WTC11 (cell line): ENCODE data around the gene ST6GAL1. TPM values are rescaled to one million over a fixed set of nuclear protein-coding genes. Genes with fewer than 3 reads are reported as not detected.

Experiments used
- ATAC-seq: fragments of 200-7000 bp; cut with Tn5 transposase; 2 replicates; pipeline ENCODE4 v1.10.0; 2021; ENCODE audit warnings: mild to moderate bottlenecking, moderate library complexity
- CTCF ChIA-PET: fragments of 300-600 bp; sonication (Branson Sonifier 250); formaldehyde crosslinking; loops from one replicate; lab custom pipeline; 2021; ENCODE audit warnings: antibody characterized with exemption; lab: Charles Lee
- POLR2A ChIA-PET: fragments of 350-600 bp; sonication (Branson Sonifier 250); formaldehyde crosslinking; loops from one replicate; lab custom pipeline; 2021; ENCODE audit warnings: antibody characterized with exemption; lab: Charles Lee
- DNase-seq: peaks from one replicate; pipeline ENCODE4 v3.0.0; 2021; ENCODE audit warnings: low spot score
- H3K27ac Mint-ChIP-seq: 2 replicates; pipeline ENCODE4 v1.8.0; 2021; ENCODE audit warnings: mixed read lengths
- H3K27me3 Mint-ChIP-seq: 2 replicates; pipeline ENCODE4 v1.8.0; 2021; ENCODE audit warnings: low read depth, mild to moderate bottlenecking, moderate library complexity, mixed read lengths
- H3K36me3 Mint-ChIP-seq: 2 replicates; pipeline ENCODE4 v1.8.0; 2021; ENCODE audit warnings: mixed read lengths
- H3K4me1 Mint-ChIP-seq: 2 replicates; pipeline ENCODE4 v1.8.0; 2022; ENCODE audit warnings: mixed read lengths
- H3K4me3 Mint-ChIP-seq: 2 replicates; pipeline ENCODE4 v1.8.0; 2021; ENCODE audit warnings: mild to moderate bottlenecking, moderate library complexity, mixed read lengths
- H3K9me3 Mint-ChIP-seq: 2 replicates; pipeline ENCODE4 v1.8.0; 2021; ENCODE audit warnings: mixed read lengths
- ARID4B ChIP-seq: sonication (generic); formaldehyde crosslinking; IDR thresholded peaks from 2 replicates; pipeline ENCODE4 v1.8.0; 2023; ENCODE audit warnings: missing genetic modification reagents, mild to moderate bottlenecking, borderline replicate concordance
- ATF1 ChIP-seq: sonication (generic); formaldehyde crosslinking; IDR thresholded peaks from 2 replicates; pipeline ENCODE4 v1.8.1; 2023; ENCODE audit warnings: mild to moderate bottlenecking, moderate library complexity, missing genetic modification reagents
- E2F4 ChIP-seq: sonication (generic); formaldehyde crosslinking; IDR thresholded peaks from 2 replicates; pipeline ENCODE4 v1.8.1; 2022; ENCODE audit warnings: low read depth, mild to moderate bottlenecking, moderate library complexity, missing genetic modification reagents, borderline replicate concordance
- ELF4 ChIP-seq: sonication (generic); formaldehyde crosslinking; IDR thresholded peaks from 2 replicates; pipeline ENCODE4 v1.8.1; 2022; ENCODE audit warnings: low read depth, mild to moderate bottlenecking, moderate library complexity, missing genetic modification reagents
- GABPB1 ChIP-seq: sonication (generic); formaldehyde crosslinking; IDR thresholded peaks from 2 replicates; pipeline ENCODE4 v1.8.1; 2023; ENCODE audit warnings: mild to moderate bottlenecking, missing genetic modification reagents
- JAZF1 ChIP-seq: fragments of 250-450 bp; sonication (Bioruptor Pico); IDR thresholded peaks from 2 replicates; pipeline ENCODE4 v1.9.0; 2021; ENCODE audit warnings: moderate library complexity, mild to moderate bottlenecking, inconsistent platforms
- NFYB ChIP-seq: sonication (generic); formaldehyde crosslinking; conservative IDR thresholded peaks from 2 replicates; pipeline ENCODE4 v1.8.0; 2022; ENCODE audit warnings: low read depth, missing genetic modification reagents
- NR3C1 ChIP-seq: sonication (generic); formaldehyde crosslinking; conservative IDR thresholded peaks from 2 replicates; pipeline ENCODE4 v1.8.1; 2023; ENCODE audit warnings: low read depth, mild to moderate bottlenecking, missing genetic modification reagents
- SMAD3 ChIP-seq: sonication (generic); formaldehyde crosslinking; IDR thresholded peaks from 2 replicates; pipeline ENCODE4 v1.8.0; 2022; ENCODE audit warnings: missing genetic modification reagents, mild to moderate bottlenecking, borderline replicate concordance
- ZNF317 ChIP-seq: sonication (generic); formaldehyde crosslinking; IDR thresholded peaks from 2 replicates; pipeline ENCODE4 v1.8.1; 2023; ENCODE audit warnings: low read depth, mild to moderate bottlenecking, moderate library complexity, missing genetic modification reagents, borderline replicate concordance
- total RNA-seq: library from RNA; stranded (reverse); gene quantifications from 3 replicates; pipeline ENCODE4 v1.2.3, GENCODE V29; 2021
- TF ChIP-seq, protein P1 (sequence below): sonication (generic); formaldehyde crosslinking; IDR thresholded peaks from 2 replicates; pipeline ENCODE4 v1.8.1; 2022; ENCODE audit warnings: mild to moderate bottlenecking, moderate library complexity, missing genetic modification reagents
- TF ChIP-seq, protein P2 (sequence below): fragments of 200-600 bp; IDR thresholded peaks from 2 replicates; pipeline ENCODE4 v1.8.0; 2022; ENCODE audit warnings: antibody characterized with exemption
- TF ChIP-seq, protein P3 (sequence below): fragments of 250-450 bp; sonication (Bioruptor Pico); conservative IDR thresholded peaks from 2 replicates; pipeline ENCODE4 v1.9.0; 2021; ENCODE audit warnings: mild to moderate bottlenecking

ST6GAL1 gene
- total RNA-seq, 1 experiment from 2014 or later = 87.5 TPM

DNA sequence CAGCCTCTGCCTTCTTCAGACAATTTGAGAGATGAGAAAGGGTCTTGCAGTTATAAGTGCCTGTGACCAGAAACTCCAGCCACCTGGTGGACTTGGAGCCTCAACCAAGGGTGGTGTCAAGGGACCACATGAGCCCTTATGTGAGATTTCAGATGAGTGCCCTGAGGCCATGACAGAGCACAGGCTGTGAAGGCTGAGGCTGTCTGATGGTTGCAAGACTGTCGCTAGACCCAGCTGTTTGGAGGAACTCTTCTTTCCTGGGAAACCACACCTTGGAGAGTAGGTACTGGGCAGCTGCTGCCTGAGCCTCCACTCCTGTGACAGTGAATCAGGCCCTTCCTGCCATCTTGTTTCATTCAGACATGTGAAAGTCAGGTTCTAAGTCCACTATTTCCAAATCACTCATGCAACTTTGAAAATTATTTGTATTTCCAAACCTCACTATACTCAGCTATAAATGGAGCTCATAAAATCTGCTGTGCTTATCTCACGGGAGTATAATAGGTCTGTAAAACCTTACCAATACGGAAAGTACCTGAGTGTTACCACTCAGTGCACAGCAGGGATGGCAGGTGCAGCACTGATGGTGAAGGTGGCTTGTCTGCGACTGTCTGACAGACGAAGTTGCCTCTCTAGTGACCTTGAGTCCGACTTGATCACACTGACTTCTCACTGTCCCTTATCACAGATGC lies 109.5 kb downstream of the ST6GAL1 start:
- DNase-seq = no peak
- peaks cover 17% of the 10 kb centered on the region for H3K9me3 Mint-ChIP-seq
- H3K4me3 Mint-ChIP-seq = no peak overlapping the region
- no peaks in the 10 kb centered on the region for H3K4me1 Mint-ChIP-seq
- CTCF ChIA-PET = interaction anchor here (1.3 kb wide), 1 partner anchor 125 kb away, joined by 8 read pairs; no protein-coding TSS in a partner anchor
- no peak overlapping the region for H3K27ac Mint-ChIP-seq
- H3K27me3 Mint-ChIP-seq = no peaks in the 10 kb centered on the region
- no peak for ATAC-seq
- POLR2A ChIA-PET = no interaction called here
- TF ChIP-seq NFYB (no peak), ARID4B (CRISPR knock-in tag) (no peak), ELF4 (no peak), E2F4 (CRISPR knock-in tag) (no peak)
- TF ChIP-seq, protein P1, sequence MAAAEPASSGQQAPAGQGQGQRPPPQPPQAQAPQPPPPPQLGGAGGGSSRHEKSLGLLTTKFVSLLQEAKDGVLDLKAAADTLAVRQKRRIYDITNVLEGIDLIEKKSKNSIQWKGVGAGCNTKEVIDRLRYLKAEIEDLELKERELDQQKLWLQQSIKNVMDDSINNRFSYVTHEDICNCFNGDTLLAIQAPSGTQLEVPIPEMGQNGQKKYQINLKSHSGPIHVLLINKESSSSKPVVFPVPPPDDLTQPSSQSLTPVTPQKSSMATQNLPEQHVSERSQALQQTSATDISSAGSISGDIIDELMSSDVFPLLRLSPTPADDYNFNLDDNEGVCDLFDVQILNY (CRISPR knock-in tag) = no peak
- TF ChIP-seq, all 79 proteins: peak for 0
- peaks cover 73% of the 10 kb centered on the region for H3K36me3 Mint-ChIP-seq

DNA sequence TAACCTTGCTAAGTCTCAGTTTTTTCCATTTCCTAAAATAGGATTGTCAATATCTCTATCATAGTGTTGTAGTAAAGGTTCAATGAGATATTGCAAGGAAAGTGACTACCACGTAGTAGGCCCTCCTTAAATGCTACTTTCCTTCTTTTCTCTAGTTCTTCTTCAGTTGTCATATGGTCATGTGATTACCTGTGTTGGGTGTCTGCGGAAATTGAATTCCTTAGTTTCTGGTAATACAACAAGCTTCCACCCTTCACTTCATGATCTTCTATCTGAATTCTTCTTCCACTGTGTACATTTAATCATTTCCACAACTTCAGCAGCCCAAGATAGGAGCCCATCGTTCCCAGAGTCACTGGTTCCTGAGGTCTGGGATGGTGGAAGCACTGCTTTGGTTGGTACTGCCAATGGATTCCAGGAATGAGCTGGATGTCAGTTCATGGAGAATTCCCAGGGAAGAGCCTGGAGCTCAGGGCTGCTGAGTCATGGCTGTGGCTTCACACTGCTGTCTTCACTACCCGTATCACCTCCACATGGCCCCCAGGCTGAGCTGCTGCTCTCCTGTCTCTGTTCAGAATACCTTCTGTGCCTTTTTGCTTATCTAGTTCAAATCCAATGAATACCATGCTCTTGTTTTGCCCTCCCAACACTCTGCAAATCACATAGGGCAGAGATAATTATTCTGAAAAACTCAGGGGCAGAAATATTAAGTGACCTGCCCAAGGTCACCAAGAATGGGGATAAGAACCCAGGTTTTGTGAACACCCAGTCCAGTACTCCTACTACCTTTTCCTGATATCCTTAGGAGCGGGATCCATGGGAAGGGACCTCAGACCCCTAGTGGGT lies 110.4 kb downstream of the ST6GAL1 start:
- ATAC-seq (no peak), DNase-seq (no peak)
- H3K36me3 Mint-ChIP-seq = peaks cover 73% of the 10 kb centered on the region
- CTCF ChIA-PET = interaction anchor here (1.0 to 1.3 kb wide), 2 partner anchors 26 to 124 kb away, joined by 3 to 8 read pairs; no protein-coding TSS in a partner anchor
- no peak overlapping the region for H3K4me3 Mint-ChIP-seq
- POLR2A ChIA-PET = no interaction called here
- no peaks in the 10 kb centered on the region for H3K27me3 Mint-ChIP-seq
- no peaks in the 10 kb centered on the region for H3K4me1 Mint-ChIP-seq
- TF ChIP-seq JAZF1 (CRISPR knock-in tag) (no peak), GABPB1 (CRISPR knock-in tag) (no peak), SMAD3 (CRISPR knock-in tag) (no peak), ZNF317 (CRISPR knock-in tag) (no peak), NR3C1 (CRISPR knock-in tag) (no peak), ELF4 (no peak), ATF1 (CRISPR knock-in tag) (no peak)
- TF ChIP-seq, protein P2, sequence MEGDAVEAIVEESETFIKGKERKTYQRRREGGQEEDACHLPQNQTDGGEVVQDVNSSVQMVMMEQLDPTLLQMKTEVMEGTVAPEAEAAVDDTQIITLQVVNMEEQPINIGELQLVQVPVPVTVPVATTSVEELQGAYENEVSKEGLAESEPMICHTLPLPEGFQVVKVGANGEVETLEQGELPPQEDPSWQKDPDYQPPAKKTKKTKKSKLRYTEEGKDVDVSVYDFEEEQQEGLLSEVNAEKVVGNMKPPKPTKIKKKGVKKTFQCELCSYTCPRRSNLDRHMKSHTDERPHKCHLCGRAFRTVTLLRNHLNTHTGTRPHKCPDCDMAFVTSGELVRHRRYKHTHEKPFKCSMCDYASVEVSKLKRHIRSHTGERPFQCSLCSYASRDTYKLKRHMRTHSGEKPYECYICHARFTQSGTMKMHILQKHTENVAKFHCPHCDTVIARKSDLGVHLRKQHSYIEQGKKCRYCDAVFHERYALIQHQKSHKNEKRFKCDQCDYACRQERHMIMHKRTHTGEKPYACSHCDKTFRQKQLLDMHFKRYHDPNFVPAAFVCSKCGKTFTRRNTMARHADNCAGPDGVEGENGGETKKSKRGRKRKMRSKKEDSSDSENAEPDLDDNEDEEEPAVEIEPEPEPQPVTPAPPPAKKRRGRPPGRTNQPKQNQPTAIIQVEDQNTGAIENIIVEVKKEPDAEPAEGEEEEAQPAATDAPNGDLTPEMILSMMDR = no peak
- TF ChIP-seq, protein P3, sequence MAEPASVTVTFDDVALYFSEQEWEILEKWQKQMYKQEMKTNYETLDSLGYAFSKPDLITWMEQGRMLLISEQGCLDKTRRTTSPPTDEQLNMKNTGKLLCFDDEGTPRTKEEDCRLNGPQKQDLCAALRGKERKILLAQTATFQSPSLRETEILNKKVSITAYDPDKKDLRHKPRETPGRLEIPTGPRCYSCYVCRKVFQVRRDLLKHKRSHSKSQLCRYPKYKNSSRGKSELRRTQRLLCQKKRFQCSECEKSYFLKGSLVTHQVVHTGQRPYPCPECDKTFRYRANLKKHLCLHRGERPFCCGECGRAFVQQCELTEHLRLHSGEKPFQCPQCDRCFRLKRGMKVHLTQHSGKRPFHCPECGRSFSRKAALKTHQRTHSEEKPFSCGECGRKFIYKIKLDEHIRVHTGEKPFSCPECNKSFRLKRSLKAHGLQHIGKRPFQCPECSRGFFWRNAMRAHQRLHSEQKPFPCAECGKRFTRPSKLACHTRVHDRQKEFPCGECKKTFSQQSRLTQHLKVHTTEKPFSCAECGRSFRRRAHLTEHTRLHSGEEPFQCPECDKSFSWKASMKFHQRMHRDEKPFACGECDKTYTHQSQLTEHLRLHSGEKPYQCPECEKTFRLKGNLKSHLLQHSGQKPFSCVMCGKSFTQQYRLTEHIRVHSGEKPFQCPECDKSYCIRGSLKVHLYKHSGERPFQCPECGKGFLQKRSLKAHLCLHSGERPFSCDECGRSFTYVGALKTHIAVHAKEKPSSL (CRISPR knock-in tag) = no peak
- TF ChIP-seq, all 79 proteins: peak for 0
- H3K27ac Mint-ChIP-seq = no peak overlapping the region; the same call in 1 of the 2 replicates
- H3K9me3 Mint-ChIP-seq = peaks cover 11% of the 10 kb centered on the region
